ENCODE results near the gene MYO5B.

The MYO5B gene

GRCh38 chr18:50127516-50128210 is 67.3 kb downstream of the MYO5B start:
- no peak for DNase-seq
- H3K36me3 ChIP-seq (ENCODE audit: insufficient read depth, low read length), result no peaks in the 10 kb centered on the region
- no peaks in the 10 kb centered on the region for H3K4me1 ChIP-seq (ENCODE audit: insufficient read depth, low read length)
- H4K20me1 ChIP-seq (ENCODE audit: insufficient read depth, low read length), result no peaks in the 10 kb centered on the region
- H3K4me3 ChIP-seq (ENCODE audit: low read depth in 1 of 2, low read length in 2 of 2), result no peak overlapping the region
- no peak overlapping the region for H3K4me2 ChIP-seq (ENCODE audit: insufficient read depth, low read length)
- ATAC-seq (ENCODE audit: insufficient read depth, low read depth), result no peak
- peaks cover 2% of the 10 kb centered on the region for H3K27me3 ChIP-seq (ENCODE audit: insufficient read depth, low read length, poor library complexity)
- H3K27ac ChIP-seq (ENCODE audit: low read length), result no peak overlapping the region
- TF ChIP-seq EZH2 (IDR thresholded peaks at IDR 0.05; ENCODE audit: borderline replicate concordance, low read depth, low read length, severe bottlenecking) (no peak), CTCF (IDR thresholded peaks at IDR 0.05; ENCODE audit: borderline replicate concordance, extremely low read depth, low read length, poor library complexity, severe bottlenecking) (no peak)
- no peaks in the 10 kb centered on the region for H3K79me2 ChIP-seq (ENCODE audit: insufficient read depth, low read length)
- no peak overlapping the region for H2AFZ ChIP-seq (ENCODE audit: low read depth, low read length)
- H3K9me3 ChIP-seq (ENCODE audit: insufficient read depth, low read length, severe bottlenecking), result no peaks in the 10 kb centered on the region
- no peak overlapping the region for H3K9ac ChIP-seq (ENCODE audit: low read depth, low read length)

GRCh38 chr18:50126471-50126870 is 68.5 kb downstream of the MYO5B start:
- Histone ChIP-seq H3K9ac (ENCODE audit: low read depth, low read length) (no peak overlapping the region), H3K4me3 (ENCODE audit: low read depth in 1 of 2, low read length in 2 of 2) (no peak overlapping the region), H2AFZ (ENCODE audit: low read depth, low read length) (no peak overlapping the region), H3K4me1 (ENCODE audit: insufficient read depth, low read length) (no peaks in the 10 kb centered on the region), H3K4me2 (ENCODE audit: insufficient read depth, low read length) (no peak overlapping the region), H3K27ac (ENCODE audit: low read length) (no peak overlapping the region), H3K36me3 (ENCODE audit: insufficient read depth, low read length) (no peaks in the 10 kb centered on the region), H4K20me1 (ENCODE audit: insufficient read depth, low read length) (no peaks in the 10 kb centered on the region), H3K9me3 (ENCODE audit: insufficient read depth, low read length, severe bottlenecking) (no peaks in the 10 kb centered on the region), H3K79me2 (ENCODE audit: insufficient read depth, low read length) (no peaks in the 10 kb centered on the region), H3K27me3 (ENCODE audit: insufficient read depth, low read length, poor library complexity) (peaks cover 2% of the 10 kb centered on the region)
- DNase-seq (no peak), ATAC-seq (ENCODE audit: insufficient read depth, low read depth) (no peak)
- TF ChIP-seq CTCF (IDR thresholded peaks at IDR 0.05; ENCODE audit: borderline replicate concordance, extremely low read depth, low read length, poor library complexity, severe bottlenecking) (no peak), EZH2 (IDR thresholded peaks at IDR 0.05; ENCODE audit: borderline replicate concordance, low read depth, low read length, severe bottlenecking) (no peak)

DNA sequence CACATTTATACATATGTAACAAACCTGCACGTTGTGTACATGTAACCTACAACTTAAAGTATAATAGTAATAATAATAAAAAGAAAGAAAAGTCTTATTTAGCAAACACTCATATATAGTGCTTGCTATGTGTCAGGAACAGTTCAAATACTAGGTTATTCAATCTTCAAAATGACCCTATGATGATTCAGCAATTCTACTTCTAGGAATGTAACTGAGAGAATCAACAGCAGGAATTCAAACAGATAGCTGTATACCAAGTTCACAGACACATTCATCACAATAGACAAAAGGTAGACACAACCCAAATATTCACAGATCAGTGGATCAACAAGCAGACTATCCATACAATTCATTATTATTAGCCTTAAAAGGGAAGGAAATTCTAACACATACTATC is 69.5 kb downstream of the MYO5B start:
- Histone ChIP-seq H3K27me3 (ENCODE audit: insufficient read depth, low read length, poor library complexity) (peaks cover 2% of the 10 kb centered on the region), H3K36me3 (ENCODE audit: insufficient read depth, low read length) (no peaks in the 10 kb centered on the region), H3K4me1 (ENCODE audit: insufficient read depth, low read length) (no peaks in the 10 kb centered on the region), H3K9me3 (ENCODE audit: insufficient read depth, low read length, severe bottlenecking) (no peaks in the 10 kb centered on the region), H2AFZ (ENCODE audit: low read depth, low read length) (no peak overlapping the region), H3K27ac (ENCODE audit: low read length) (no peak overlapping the region), H3K4me2 (ENCODE audit: insufficient read depth, low read length) (no peak overlapping the region), H4K20me1 (ENCODE audit: insufficient read depth, low read length) (no peaks in the 10 kb centered on the region), H3K9ac (ENCODE audit: low read depth, low read length) (no peak overlapping the region), H3K4me3 (ENCODE audit: low read depth in 1 of 2, low read length in 2 of 2) (no peak overlapping the region), H3K79me2 (ENCODE audit: insufficient read depth, low read length) (no peaks in the 10 kb centered on the region)
- TF ChIP-seq CTCF (IDR thresholded peaks at IDR 0.05; ENCODE audit: borderline replicate concordance, extremely low read depth, low read length, poor library complexity, severe bottlenecking) (no peak), EZH2 (IDR thresholded peaks at IDR 0.05; ENCODE audit: borderline replicate concordance, low read depth, low read length, severe bottlenecking) (no peak)
- no peak for DNase-seq
- ATAC-seq (ENCODE audit: insufficient read depth, low read depth), result no peak

Data from DND-41 (cell line).